ENCODE results near the gene VSTM2L.

DNA sequence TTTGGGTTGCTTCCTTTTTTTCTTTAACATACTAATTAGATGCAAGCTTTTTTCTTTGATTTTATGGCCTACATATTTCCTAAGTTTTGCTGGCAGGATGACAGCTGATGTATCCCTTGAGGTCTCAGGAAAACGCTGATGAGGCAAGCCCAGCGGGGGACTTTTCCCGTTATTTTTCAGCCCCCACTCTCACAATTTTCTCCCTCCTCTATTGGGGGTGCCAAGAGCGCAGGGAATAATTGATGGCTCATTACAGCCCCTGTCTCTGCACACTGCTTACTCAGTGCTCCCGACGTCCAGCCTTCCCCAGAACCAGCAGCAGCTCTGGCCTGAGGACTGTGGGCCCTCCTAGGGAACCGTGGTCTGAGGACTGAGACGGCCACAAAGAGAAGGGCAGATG is 38.6 kb upstream of the VSTM2L start:
- no peak for TF ChIP-seq THAP11 (CRISPR knock-in tag; IDR thresholded peaks at IDR 0.05)
- TF ChIP-seq CTCF (CRISPR knock-in tag; IDR thresholded peaks at IDR 0.05) = no peak
- TF ChIP-seq MEIS1 (CRISPR knock-in tag; IDR thresholded peaks at IDR 0.05; ENCODE audit: borderline replicate concordance) = no peak
- TF ChIP-seq ZGPAT (CRISPR knock-in tag; IDR thresholded peaks at IDR 0.05) = no peak
- TF ChIP-seq, protein P1, sequence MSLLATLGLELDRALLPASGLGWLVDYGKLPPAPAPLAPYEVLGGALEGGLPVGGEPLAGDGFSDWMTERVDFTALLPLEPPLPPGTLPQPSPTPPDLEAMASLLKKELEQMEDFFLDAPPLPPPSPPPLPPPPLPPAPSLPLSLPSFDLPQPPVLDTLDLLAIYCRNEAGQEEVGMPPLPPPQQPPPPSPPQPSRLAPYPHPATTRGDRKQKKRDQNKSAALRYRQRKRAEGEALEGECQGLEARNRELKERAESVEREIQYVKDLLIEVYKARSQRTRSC (CRISPR knock-in tag; IDR thresholded peaks at IDR 0.05; ENCODE audit: low read depth) = no peak
- TF ChIP-seq ZNF263 (CRISPR knock-in tag; IDR thresholded peaks at IDR 0.05) = no peak
- no peak for TF ChIP-seq ZSCAN29 (CRISPR knock-in tag; conservative IDR thresholded peaks at IDR 0.05)
- TF ChIP-seq ZFX (CRISPR knock-in tag; IDR thresholded peaks at IDR 0.05; ENCODE audit: low read depth) = no peak
- no peak for TF ChIP-seq POLR2A (IDR thresholded peaks at IDR 0.05; ENCODE audit: insufficient read depth in 1 of 2, low read depth in 2 of 2, low read length in 2 of 2)
- TF ChIP-seq SATB2 (CRISPR knock-in tag; IDR thresholded peaks at IDR 0.05) = no peak
- no peak for TF ChIP-seq JUND (CRISPR knock-in tag; IDR thresholded peaks at IDR 0.05)
- no peak for TF ChIP-seq ZNF24 (IDR thresholded peaks at IDR 0.05)
- TF ChIP-seq CBX2 (IDR thresholded peaks at IDR 0.05; ENCODE audit: low read depth, low read length) = no peak
- TF ChIP-seq CBX2 (CRISPR knock-in tag; IDR thresholded peaks at IDR 0.05; ENCODE audit: low read depth) = no peak

Data from HepG2 (cell line).